NCI-H1105 treated with DMSO at 0.1 percent for 48 hours (cell line): ENCODE data around the gene COASY.

ENCODE experiments used
- DNase-seq: peaks from one replicate; lab custom pipeline; 2025; lab: John Stamatoyannopoulos, UW

Gene COASY

DNA sequence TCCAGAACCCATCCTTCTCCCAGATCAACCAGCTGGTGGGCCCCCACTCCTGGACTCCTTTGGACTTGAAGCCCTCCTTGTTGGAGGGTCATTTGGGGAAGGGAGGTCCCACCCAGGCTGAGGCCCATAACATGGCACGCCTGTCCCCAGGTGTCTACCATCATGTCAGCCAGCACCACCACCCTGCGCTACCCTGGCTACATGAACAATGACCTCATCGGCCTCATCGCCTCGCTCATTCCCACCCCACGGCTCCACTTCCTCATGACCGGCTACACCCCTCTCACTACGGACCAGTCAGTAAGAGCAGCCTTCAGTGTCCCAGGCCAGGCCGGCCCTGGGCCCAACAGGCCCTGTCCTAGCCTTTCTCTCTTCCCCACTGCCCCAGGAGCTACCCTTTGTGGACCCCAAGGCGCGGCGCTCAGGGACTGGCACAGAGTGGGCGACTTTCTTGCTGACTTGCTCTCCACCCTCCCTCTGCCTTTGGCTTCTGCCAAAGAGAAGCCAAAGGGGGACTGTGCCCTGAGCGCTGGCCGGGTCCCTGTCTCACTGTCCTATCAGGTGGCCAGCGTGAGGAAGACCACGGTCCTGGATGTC, 51.8 kb downstream of the COASY start:
- no peak for DNase-seq
